Measurements from ENCODE around the gene DHRSX. TPM values are rescaled to one million over a fixed set of nuclear protein-coding genes. Genes with fewer than 3 reads are reported as not detected.

The DHRSX gene
- total RNA-seq, 1 experiment from 2014 or later, result 11.5 TPM

- H4K20me1 ChIP-seq (ENCODE audit: low read length), result no peaks in the 10 kb centered on the region
- no peak for ATAC-seq
- TF ChIP-seq EZH2phosphoT487 (IDR thresholded peaks at IDR 0.05; ENCODE audit: borderline replicate concordance, low read length) (no peak), EZH2 (IDR thresholded peaks at IDR 0.05; ENCODE audit: low read length, unreplicated experiment) (no peak)
- TF ChIP-seq, protein P1, sequence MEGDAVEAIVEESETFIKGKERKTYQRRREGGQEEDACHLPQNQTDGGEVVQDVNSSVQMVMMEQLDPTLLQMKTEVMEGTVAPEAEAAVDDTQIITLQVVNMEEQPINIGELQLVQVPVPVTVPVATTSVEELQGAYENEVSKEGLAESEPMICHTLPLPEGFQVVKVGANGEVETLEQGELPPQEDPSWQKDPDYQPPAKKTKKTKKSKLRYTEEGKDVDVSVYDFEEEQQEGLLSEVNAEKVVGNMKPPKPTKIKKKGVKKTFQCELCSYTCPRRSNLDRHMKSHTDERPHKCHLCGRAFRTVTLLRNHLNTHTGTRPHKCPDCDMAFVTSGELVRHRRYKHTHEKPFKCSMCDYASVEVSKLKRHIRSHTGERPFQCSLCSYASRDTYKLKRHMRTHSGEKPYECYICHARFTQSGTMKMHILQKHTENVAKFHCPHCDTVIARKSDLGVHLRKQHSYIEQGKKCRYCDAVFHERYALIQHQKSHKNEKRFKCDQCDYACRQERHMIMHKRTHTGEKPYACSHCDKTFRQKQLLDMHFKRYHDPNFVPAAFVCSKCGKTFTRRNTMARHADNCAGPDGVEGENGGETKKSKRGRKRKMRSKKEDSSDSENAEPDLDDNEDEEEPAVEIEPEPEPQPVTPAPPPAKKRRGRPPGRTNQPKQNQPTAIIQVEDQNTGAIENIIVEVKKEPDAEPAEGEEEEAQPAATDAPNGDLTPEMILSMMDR (conservative IDR thresholded peaks at IDR 0.05; ENCODE audit: low read depth, low read length), result no peak
- no peak overlapping the region for H3K4me3 ChIP-seq (ENCODE audit: low read length)
- H3K27ac ChIP-seq (ENCODE audit: low read length), result no peak overlapping the region
- H3K4me1 ChIP-seq (ENCODE audit: insufficient read depth, low read length), result no peaks in the 10 kb centered on the region
- CTCF ChIA-PET, result no interaction called here
- H3K9ac ChIP-seq (ENCODE audit: low read length), result no peak overlapping the region
- no peaks in the 10 kb centered on the region for H3F3A ChIP-seq (ENCODE audit: low read length, unreplicated experiment)
- intact Hi-C loops (cut with micrococcal nuclease), result no loop called here
- no peaks in the 10 kb centered on the region for H3K36me3 ChIP-seq (ENCODE audit: low read depth, low read length)
- no peak for DNase-seq
- no peaks in the 10 kb centered on the region for H3K9me3 ChIP-seq (ENCODE audit: low read length)
- POLR2A ChIA-PET (ENCODE audit: unreplicated experiment), result no interaction called here
- no peaks in the 10 kb centered on the region for H3K9me2 ChIP-seq (replicated peaks; ENCODE audit: low read length)
- H2AFZ ChIP-seq (ENCODE audit: low read length), result no peak overlapping the region
- no peaks in the 10 kb centered on the region for H3K27me3 ChIP-seq (ENCODE audit: low read length)
- no peaks in the 10 kb centered on the region for H3K79me2 ChIP-seq (ENCODE audit: low read length)
- no peak overlapping the region for H3K4me2 ChIP-seq (ENCODE audit: low read length)
- no TSS peak for BruUV-seq (replicated peaks)
Observed at GRCh38 chrX:2318371-2318770, 182.4 kb downstream of the DHRSX start.

- Histone ChIP-seq H3F3A (ENCODE audit: low read length, unreplicated experiment) (no peaks in the 10 kb centered on the region), H3K9me2 (replicated peaks; ENCODE audit: low read length) (no peaks in the 10 kb centered on the region), H3K27ac (ENCODE audit: low read length) (no peak overlapping the region), H3K4me2 (ENCODE audit: low read length) (no peak overlapping the region), H3K27me3 (ENCODE audit: low read length) (no peaks in the 10 kb centered on the region), H3K4me3 (ENCODE audit: low read length) (no peak overlapping the region), H3K9me3 (ENCODE audit: low read length) (no peaks in the 10 kb centered on the region), H3K9ac (ENCODE audit: low read length) (no peak overlapping the region), H3K79me2 (ENCODE audit: low read length) (no peaks in the 10 kb centered on the region), H3K36me3 (ENCODE audit: low read depth, low read length) (no peaks in the 10 kb centered on the region), H3K4me1 (ENCODE audit: insufficient read depth, low read length) (no peaks in the 10 kb centered on the region), H2AFZ (ENCODE audit: low read length) (no peak overlapping the region), H4K20me1 (ENCODE audit: low read length) (no peaks in the 10 kb centered on the region)
- ChIA-PET CTCF (no interaction called here), POLR2A (ENCODE audit: unreplicated experiment) (no interaction called here)
- intact Hi-C loops (cut with micrococcal nuclease), result no loop called here
- DNase-seq (no peak), ATAC-seq (no peak)
- no TSS peak for BruUV-seq (replicated peaks)
- TF ChIP-seq EZH2 (IDR thresholded peaks at IDR 0.05; ENCODE audit: low read length, unreplicated experiment), result no peak
- TF ChIP-seq EZH2phosphoT487 (IDR thresholded peaks at IDR 0.05; ENCODE audit: borderline replicate concordance, low read length), result no peak
- TF ChIP-seq, protein P1 (conservative IDR thresholded peaks at IDR 0.05; ENCODE audit: low read depth, low read length), result no peak
Observed at GRCh38 chrX:2317527-2318055, 183.2 kb downstream of the DHRSX start.

DNA sequence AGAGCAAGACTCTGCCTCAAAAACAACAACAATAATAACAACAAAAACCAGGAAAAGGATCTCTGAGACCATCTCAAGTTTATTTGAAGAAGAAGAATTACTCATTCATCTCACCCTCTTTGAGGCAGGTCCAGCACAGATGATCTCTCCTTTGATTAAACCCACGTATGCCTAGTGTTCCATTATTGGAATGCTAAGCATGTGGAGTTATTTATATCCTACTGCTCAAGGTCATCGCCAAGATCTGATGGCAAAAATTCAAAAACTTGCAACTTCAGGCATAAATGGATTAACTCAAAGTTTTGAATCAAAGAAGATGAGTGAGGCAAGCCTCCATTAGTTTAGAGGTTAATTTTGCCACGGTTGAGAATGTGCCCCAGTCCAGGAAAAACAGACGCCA, 184.2 kb downstream of the DHRSX start:
- no TSS peak for BruUV-seq (replicated peaks)
- Histone ChIP-seq H2AFZ (ENCODE audit: low read length) (no peak overlapping the region), H3K4me2 (ENCODE audit: low read length) (no peak overlapping the region), H3K9me3 (ENCODE audit: low read length) (no peaks in the 10 kb centered on the region), H3F3A (ENCODE audit: low read length, unreplicated experiment) (no peaks in the 10 kb centered on the region), H3K9me2 (replicated peaks; ENCODE audit: low read length) (no peaks in the 10 kb centered on the region), H4K20me1 (ENCODE audit: low read length) (no peaks in the 10 kb centered on the region), H3K79me2 (ENCODE audit: low read length) (no peaks in the 10 kb centered on the region), H3K4me1 (ENCODE audit: insufficient read depth, low read length) (no peaks in the 10 kb centered on the region), H3K4me3 (ENCODE audit: low read length) (no peak overlapping the region), H3K9ac (ENCODE audit: low read length) (no peak overlapping the region), H3K27ac (ENCODE audit: low read length) (no peak overlapping the region), H3K27me3 (ENCODE audit: low read length) (no peaks in the 10 kb centered on the region), H3K36me3 (ENCODE audit: low read depth, low read length) (no peaks in the 10 kb centered on the region)
- ATAC-seq (no peak), DNase-seq (no peak)
- TF ChIP-seq EZH2 (IDR thresholded peaks at IDR 0.05; ENCODE audit: low read length, unreplicated experiment), result no peak
- TF ChIP-seq EZH2phosphoT487 (IDR thresholded peaks at IDR 0.05; ENCODE audit: borderline replicate concordance, low read length), result no peak
- TF ChIP-seq, protein P1 (conservative IDR thresholded peaks at IDR 0.05; ENCODE audit: low read depth, low read length), result no peak
- intact Hi-C loops (cut with micrococcal nuclease), result no loop called here
- POLR2A ChIA-PET (ENCODE audit: unreplicated experiment), result no interaction called here
- CTCF ChIA-PET, result no interaction called here

All from PC-3 (cell line).